Mesothelial cell of epicardium (in vitro differentiated cells): Measurements from ENCODE around the gene MECR. TPM values are rescaled to one million over a fixed set of nuclear protein-coding genes. Genes with fewer than 3 reads are reported as not detected.
A peak's percentile ranks its signal among the peaks of the same experiment; 100 is the strongest.

Source experiments
- DNase-seq, 2 experiments: peaks; one replicate each; pipeline ENCODE4 v3.0.0; 2021; ENCODE audit warnings: low spot score in 2 of 2; ENCODE audit not compliant: unreplicated experiment in 2 of 2
- H3K27ac Mint-ChIP-seq: 2 replicates; pipeline ENCODE4 v1.8.0; 2021; ENCODE audit warnings: mixed read lengths
- H3K27me3 Mint-ChIP-seq: 2 replicates; pipeline ENCODE4 v1.8.0; 2021; ENCODE audit warnings: low read depth, mixed read lengths
- H3K36me3 Mint-ChIP-seq: 2 replicates; pipeline ENCODE4 v1.8.0; 2021; ENCODE audit warnings: mixed read lengths
- H3K4me1 Mint-ChIP-seq: 2 replicates; pipeline ENCODE4 v1.8.0; 2021; ENCODE audit warnings: mixed read lengths
- H3K4me3 Mint-ChIP-seq: 2 replicates; pipeline ENCODE4 v1.8.0; 2021; ENCODE audit warnings: mild to moderate bottlenecking, moderate library complexity, mixed read lengths
- H3K9me3 Mint-ChIP-seq: 2 replicates; pipeline ENCODE4 v1.8.0; 2021; ENCODE audit warnings: mixed read lengths
- CTCF ChIP-seq: fragments of 200-600 bp; sonication (generic); IDR thresholded peaks from one replicate; pipeline ENCODE4 v1.5.0; 2021; ENCODE audit warnings: antibody characterized with exemption; ENCODE audit not compliant: unreplicated experiment
- total RNA-seq: library from RNA; stranded (reverse); gene quantifications from 3 replicates; pipeline ENCODE4 v1.2.1, GENCODE V29; 2021

The MECR gene
- total RNA-seq = 36.6 to 40.0 TPM (median 38.0 TPM) in 3 replicates

- Mint-ChIP-seq H3K4me1 (peaks cover 12% of the 10 kb centered on the region), H3K27me3 (peaks cover 6% of the 10 kb centered on the region), H3K9me3 (no peaks in the 10 kb centered on the region), H3K27ac (peak within 1 kb of the TSS; percentile 95), H3K36me3 (no peaks in the 10 kb centered on the region), H3K4me3 (peak within 1 kb of the TSS; percentile 85)
- no peak for TF ChIP-seq CTCF
- peak; percentile 90 to 98 for DNase-seq
These were observed at the start of gene MECR for GRCh38 chr1:29230553-29231378. MECR (minus strand) TSS chr1:29230934; CDS start chr1:29230906, 28 bp downstream.

GRCh38 chr1:29279951-29280391 is 49.2 kb upstream of the MECR start:
- Mint-ChIP-seq H3K36me3 (peaks cover 36% of the 10 kb centered on the region), H3K4me1 (peaks cover 12% of the 10 kb centered on the region), H3K27ac (no peak overlapping the region)

GRCh38 chr1:29279406-29279805 is 48.7 kb upstream of the MECR start:
- H3K9me3 Mint-ChIP-seq = peaks cover 4% of the 10 kb centered on the region
- DNase-seq = no peak
- no peak overlapping the region for H3K4me3 Mint-ChIP-seq
- no peak for TF ChIP-seq CTCF
- peaks cover 12% of the 10 kb centered on the region for H3K4me1 Mint-ChIP-seq
- H3K36me3 Mint-ChIP-seq = peaks cover 36% of the 10 kb centered on the region
- H3K27ac Mint-ChIP-seq = no peak overlapping the region
- H3K27me3 Mint-ChIP-seq = no peaks in the 10 kb centered on the region

More at GRCh38 chr1:29279951-29280391, 49.2 kb upstream of the MECR start:
- Mint-ChIP-seq H3K4me3 (no peak overlapping the region), H3K27me3 (no peaks in the 10 kb centered on the region), H3K9me3 (peaks cover 4% of the 10 kb centered on the region)
- TF ChIP-seq CTCF = no peak
- no peak for DNase-seq

GRCh38 chr1:29278124-29278523 is 47.4 kb upstream of the MECR start:
- H3K9me3 Mint-ChIP-seq = peaks cover 4% of the 10 kb centered on the region
- TF ChIP-seq CTCF = no peak
- H3K4me1 Mint-ChIP-seq = peaks cover 6% of the 10 kb centered on the region
- no peaks in the 10 kb centered on the region for H3K27me3 Mint-ChIP-seq
- peaks cover 36% of the 10 kb centered on the region for H3K36me3 Mint-ChIP-seq
- DNase-seq = no peak
- H3K27ac Mint-ChIP-seq = no peak overlapping the region
- no peak overlapping the region for H3K4me3 Mint-ChIP-seq

GRCh38 chr1:29275435-29275834 is 44.7 kb upstream of the MECR start:
- TF ChIP-seq CTCF = no peak
- no peaks in the 10 kb centered on the region for H3K27me3 Mint-ChIP-seq
- H3K27ac Mint-ChIP-seq = no peak overlapping the region
- H3K4me3 Mint-ChIP-seq = no peak overlapping the region
- peaks cover 4% of the 10 kb centered on the region for H3K9me3 Mint-ChIP-seq
- peaks cover 24% of the 10 kb centered on the region for H3K4me1 Mint-ChIP-seq
- H3K36me3 Mint-ChIP-seq = peaks cover 26% of the 10 kb centered on the region
- no peak for DNase-seq
